IPS-15b (cell line): ENCODE data around the gene ZNF766.
"Not testable (repeated sequence)": the region's sequence is repeated elsewhere in the genome, so short reads cannot be mapped to it uniquely, and the experiment has no call there.

Experiments
- H3K27me3 ChIP-seq: one replicate; pipeline ENCODE4 v1.6.1; 2013; ENCODE audit warnings: low read length; ENCODE audit not compliant: control insufficient read depth, insufficient read depth
- H3K36me3 ChIP-seq: one replicate; pipeline ENCODE4 v1.6.1; 2013; ENCODE audit warnings: low read length; ENCODE audit not compliant: control insufficient read depth, insufficient read depth
- H3K4me1 ChIP-seq: one replicate; pipeline ENCODE4 v1.6.1; 2013; ENCODE audit warnings: mild to moderate bottlenecking, low read length; ENCODE audit not compliant: control insufficient read depth, insufficient read depth
- H3K4me3 ChIP-seq: one replicate; pipeline ENCODE4 v1.5.1; 2013; ENCODE audit warnings: low read depth, low read length
- H3K9ac ChIP-seq: one replicate; pipeline ENCODE4 v1.6.1; 2013; ENCODE audit warnings: low read depth, mild to moderate bottlenecking, low read length
- H3K9me3 ChIP-seq: one replicate; pipeline ENCODE4 v1.6.1; 2013; ENCODE audit warnings: mild to moderate bottlenecking, low read length; ENCODE audit not compliant: control insufficient read depth, insufficient read depth

ZNF766 gene

DNA sequence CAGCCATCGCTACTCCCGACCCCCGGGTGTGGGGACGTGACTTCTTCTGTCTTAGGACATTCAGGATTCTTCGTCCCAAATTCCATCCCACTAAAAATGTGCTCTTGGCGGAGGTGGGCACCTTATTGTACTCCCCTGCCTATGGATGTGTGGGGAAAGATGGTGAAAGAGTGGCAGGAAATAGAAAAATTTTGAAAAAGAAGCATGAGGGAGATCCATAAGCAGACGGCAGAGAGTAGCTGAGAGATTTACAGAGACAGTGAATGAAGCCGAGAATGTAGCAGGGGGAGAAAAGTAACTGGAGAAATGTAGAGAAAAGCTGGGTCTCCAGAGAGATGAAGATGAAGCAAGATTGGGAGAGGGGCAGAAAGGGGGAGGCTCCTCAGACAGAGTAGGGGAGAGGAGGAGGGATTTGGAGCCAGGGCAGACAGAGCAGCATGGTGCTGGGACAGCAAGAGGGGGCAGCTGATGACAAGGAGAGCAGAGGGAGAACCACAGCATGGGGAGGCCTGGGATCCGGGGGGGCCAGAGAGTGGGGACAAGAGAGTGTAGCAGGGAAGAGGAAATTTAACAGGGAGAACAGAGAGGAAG is 67.5 kb downstream of the ZNF766 start:
- no peaks in the 10 kb centered on the region for H3K4me1 ChIP-seq
- H3K9ac ChIP-seq, result peak overlapping the region; percentile 89
- no peaks in the 10 kb centered on the region for H3K27me3 ChIP-seq
- no peaks in the 10 kb centered on the region for H3K9me3 ChIP-seq
- H3K4me3 ChIP-seq, result peak overlapping the region; percentile 91
- H3K36me3 ChIP-seq, result no peaks in the 10 kb centered on the region

DNA sequence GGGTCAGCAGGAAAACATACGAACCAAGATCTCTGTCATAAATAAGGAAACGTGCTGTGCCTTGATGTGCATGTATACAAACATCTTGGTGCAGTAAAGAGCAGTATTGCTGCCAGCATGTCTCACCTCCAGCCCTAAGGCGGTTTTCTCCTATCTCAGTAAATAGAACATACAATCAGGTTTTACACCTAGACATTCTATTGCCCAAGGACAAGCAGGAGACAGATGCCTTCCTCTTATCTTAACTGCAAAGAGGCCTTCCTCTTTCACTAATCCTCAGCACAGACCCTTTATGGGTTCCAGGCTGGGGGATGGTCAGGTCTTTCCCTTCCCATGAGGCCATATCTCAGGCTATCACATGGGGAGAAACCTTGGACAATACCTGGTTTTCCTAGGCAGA is 69.6 kb downstream of the ZNF766 start:
- not testable (repeated sequence) for H3K27me3 ChIP-seq, H3K9ac ChIP-seq, H3K9me3 ChIP-seq, H3K36me3 ChIP-seq, H3K4me3 ChIP-seq, H3K4me1 ChIP-seq

DNA sequence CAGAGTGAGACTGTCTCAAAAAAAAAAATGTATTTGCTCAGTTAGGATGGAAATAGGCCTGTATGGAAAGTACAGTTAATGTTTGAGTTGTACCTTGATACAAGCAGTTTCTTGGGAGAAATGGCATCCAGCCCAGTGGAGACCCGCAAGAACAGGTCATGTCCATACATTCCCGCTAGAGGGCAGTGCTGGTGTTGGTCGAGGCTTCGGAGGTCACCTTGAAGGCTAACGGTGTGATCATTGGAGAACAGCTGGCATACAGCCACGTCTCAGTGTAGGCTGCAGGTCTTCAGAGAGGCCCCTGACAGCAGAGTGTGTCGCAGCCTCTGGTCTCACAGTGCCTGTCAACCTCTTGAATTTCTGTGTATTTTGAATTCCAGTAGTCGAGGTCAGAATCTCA is 74.2 kb downstream of the ZNF766 start:
- H3K9me3 ChIP-seq, result no peaks in the 10 kb centered on the region
- no peak overlapping the region for H3K9ac ChIP-seq
- no peaks in the 10 kb centered on the region for H3K27me3 ChIP-seq
- no peak overlapping the region for H3K4me3 ChIP-seq
- H3K36me3 ChIP-seq, result peaks cover 8% of the 10 kb centered on the region
- no peaks in the 10 kb centered on the region for H3K4me1 ChIP-seq

DNA sequence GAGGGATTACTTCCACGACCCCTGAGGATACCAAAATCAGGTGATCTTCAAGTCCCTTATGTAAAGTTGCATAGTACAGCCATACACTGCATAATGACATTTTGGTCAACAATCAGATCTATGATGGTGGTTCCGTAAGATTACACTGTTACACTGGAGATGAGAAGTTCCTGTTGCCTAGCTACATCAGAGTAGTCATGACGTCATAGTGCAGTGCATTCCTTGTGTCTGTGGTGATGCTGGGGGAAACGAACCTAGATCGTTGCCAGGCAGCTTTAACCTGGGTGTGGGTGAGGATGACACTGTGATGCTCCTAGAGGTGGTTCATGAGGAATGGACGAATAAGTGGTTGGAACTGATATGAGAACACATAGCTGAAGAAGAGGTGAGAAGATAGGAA is 75.8 kb downstream of the ZNF766 start:
- peaks cover 8% of the 10 kb centered on the region for H3K36me3 ChIP-seq

More for the DNA sequence above, 75.8 kb downstream of the ZNF766 start:
- H3K4me3 ChIP-seq, result no peak overlapping the region
- H3K27me3 ChIP-seq, result no peaks in the 10 kb centered on the region
- no peaks in the 10 kb centered on the region for H3K9me3 ChIP-seq
- no peak overlapping the region for H3K9ac ChIP-seq
- no peaks in the 10 kb centered on the region for H3K4me1 ChIP-seq
